ENCODE results near the gene PSME3.
"Not testable (repeated sequence)": the region's sequence is repeated elsewhere in the genome, so short reads cannot be mapped to it uniquely, and the experiment has no call there.

The PSME3 gene

DNA sequence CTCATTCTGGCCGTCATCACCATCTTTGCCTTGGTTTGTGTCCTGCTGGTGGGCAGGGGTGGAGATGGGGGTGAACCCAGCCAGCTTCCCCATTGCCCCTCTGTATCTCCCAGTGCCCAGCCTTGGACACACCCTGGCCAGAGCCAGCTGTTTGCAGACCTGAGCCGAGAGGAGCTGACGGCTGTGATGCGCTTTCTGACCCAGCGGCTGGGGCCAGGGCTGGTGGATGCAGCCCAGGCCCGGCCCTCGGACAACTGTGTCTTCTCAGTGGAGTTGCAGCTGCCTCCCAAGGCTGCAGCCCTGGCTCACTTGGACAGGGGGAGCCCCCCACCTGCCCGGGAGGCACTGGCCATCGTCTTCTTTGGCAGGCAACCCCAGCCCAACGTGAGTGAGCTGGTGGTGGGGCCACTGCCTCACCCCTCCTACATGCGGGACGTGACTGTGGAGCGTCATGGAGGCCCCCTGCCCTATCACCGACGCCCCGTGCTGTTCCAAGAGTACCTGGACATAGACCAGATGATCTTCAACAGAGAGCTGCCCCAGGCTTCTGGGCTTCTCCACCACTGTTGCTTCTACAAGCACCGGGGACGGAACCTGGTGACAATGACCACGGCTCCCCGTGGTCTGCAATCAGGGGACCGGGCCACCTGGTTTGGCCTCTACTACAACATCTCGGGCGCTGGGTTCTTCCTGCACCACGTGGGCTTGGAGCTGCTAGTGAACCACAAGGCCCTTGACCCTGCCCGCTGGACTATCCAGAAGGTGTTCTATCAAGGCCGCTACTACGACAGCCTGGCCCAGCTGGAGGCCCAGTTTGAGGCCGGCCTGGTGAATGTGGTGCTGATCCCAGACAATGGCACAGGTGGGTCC is 18.4 kb downstream of the PSME3 start:
- not testable (repeated sequence) for DNase-seq

DNA sequence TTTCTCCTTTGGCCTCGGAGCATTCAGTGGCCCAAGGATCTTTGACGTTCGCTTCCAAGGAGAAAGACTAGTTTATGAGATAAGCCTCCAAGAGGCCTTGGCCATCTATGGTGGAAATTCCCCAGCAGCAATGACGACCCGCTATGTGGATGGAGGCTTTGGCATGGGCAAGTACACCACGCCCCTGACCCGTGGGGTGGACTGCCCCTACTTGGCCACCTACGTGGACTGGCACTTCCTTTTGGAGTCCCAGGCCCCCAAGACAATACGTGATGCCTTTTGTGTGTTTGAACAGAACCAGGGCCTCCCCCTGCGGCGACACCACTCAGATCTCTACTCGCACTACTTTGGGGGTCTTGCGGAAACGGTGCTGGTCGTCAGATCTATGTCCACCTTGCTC is 19.2 kb downstream of the PSME3 start:
- DNase-seq: no peak

DNA sequence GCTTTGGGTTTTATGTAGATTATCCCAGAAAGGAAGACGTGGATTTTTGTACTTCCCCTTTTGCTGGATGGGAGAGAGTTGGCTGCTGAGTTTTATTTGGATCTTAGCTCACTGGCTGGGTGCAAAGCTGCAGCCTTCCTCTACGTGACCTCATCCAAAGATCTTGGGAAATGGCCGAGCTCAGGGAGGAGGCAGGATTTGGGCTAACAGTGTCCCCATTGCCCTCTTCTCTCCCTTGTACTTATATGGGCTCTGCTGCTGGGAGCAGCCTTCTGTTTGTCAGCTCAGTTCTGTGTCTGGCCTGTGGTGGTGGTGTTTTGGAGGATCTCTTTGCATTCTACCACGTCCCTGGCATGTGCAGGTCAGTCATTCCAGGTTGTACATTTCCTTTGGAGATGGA is 19.8 kb downstream of the PSME3 start:
- DNase-seq: no peak

DNA sequence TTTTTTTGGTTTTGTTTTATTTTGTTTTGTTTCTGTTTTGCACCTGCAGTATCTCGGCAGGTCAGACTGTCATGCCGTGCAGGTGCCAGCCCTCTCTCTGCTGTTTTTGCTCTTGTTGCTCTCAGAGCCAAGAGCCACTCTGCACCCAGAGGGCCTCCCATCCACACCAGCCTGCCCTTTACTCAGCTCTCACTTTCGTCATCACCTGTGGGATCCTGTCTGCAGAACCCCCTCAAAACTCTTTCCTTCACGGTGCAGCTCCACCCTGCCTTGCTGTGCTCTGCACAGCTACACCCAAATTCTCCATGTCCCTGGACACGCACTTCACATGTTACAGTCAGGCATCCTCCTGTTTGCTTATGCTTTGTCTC is 20.4 kb downstream of the PSME3 start:
- no peak for DNase-seq

DNA sequence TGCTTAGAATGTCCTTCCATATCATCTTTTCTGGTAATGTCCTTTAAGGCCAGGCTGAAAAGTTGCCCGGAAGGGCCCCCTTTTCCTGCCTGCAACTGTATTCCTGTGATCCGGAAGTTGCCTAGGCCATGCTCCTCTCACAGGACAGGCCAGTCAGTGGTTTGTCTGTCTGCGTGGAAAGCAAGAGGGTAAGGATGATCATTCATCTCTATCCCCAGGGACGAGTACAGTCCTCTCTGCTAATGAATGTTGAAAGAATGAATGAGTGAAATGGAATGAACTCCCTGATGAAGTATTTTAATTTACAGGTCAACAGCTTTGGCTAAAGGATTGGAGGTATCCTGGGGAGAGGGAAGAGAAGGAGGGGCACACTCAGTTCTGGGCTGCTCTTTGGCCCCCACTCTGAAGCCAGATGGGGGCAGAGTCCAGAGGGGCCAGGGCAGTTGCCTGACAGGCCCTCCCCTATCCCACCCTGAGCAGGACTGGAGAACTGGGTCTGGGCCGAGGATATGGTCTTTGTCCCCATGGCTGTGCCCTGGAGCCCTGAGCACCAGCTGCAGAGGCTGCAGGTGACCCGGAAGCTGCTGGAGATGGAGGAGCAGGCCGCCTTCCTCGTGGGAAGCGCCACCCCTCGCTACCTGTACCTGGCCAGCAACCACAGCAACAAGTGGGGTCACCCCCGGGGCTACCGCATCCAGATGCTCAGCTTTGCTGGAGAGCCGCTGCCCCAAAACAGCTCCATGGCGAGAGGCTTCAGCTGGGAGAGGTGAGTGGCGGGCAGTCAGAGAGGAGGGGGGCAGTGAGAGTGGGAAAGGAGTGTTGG is 21.0 kb downstream of the PSME3 start:
- DNase-seq: no peak

DNA sequence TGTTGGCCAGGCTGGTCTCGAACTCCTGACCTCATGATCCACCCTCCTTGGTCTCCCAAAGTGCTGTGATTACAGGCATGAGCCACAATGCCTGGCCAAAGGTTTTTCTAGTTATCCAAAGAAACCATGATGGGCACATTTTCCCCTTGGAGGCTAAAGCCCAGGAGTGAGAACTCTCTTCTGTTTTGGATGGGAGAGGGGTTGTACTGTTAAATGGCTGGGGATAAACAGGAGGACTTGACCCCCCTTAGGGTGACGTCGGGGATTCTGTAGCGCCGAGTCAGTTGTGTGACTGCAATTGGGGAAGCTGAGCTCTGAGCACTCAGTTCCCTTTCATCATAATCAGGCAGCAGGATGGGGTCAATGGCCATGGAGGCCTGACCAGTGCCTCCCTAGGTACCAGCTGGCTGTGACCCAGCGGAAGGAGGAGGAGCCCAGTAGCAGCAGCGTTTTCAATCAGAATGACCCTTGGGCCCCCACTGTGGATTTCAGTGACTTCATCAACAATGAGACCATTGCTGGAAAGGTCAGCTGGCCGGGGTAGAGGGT is 21.9 kb downstream of the PSME3 start:
- DNase-seq: no peak

DNA sequence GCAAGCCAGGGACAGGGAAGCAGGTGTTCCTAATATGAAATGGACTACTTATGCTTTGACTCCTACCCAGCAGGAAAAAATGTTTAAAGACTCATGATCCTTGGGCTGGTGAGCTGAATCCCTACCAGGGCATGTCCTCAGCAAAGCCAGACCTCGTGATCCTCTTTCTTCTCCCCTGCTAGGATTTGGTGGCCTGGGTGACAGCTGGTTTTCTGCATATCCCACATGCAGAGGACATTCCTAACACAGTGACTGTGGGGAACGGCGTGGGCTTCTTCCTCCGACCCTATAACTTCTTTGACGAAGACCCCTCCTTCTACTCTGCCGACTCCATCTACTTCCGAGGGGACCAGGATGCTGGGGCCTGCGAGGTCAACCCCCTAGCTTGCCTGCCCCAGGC is 22.9 kb downstream of the PSME3 start:
- DNase-seq: not testable (repeated sequence)

DNA sequence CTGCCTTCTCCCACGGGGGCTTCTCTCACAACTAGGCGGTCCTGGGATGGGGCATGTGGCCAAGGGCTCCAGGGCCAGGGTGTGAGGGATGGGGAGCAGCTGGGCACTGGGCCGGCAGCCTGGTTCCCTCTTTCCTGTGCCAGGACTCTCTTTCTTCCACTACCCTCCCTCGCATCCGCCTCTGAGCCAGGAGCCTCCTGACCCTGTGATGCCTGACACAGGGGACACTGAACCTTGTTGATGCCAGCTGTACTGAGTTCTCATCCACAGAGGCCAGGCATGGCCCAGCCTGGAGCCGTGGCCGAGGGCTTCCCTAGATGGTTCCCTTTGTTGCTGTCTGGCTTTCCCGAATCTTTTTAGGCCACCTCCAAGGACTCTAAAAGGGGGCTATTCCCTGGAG is 23.3 kb downstream of the PSME3 start:
- DNase-seq: not testable (repeated sequence)

DNA sequence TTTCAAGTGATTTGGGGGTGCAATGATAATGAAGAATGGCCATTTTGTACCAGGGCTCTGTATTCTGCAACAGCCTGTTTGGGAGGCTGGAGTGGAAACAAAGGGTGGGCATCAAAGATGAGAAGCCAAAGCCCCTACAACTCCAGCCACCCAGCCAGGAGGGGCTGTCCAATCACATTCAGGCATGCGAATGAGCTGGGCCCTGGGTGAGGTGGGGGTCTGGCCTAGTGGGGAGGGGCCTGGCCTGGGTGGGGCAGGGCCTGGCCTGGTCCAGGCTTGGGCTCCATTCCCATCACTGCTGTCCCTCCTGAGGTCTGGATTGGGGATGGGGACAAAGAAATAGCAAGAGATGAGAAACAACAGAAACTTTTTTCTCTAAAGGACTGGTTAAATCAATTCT is 24.2 kb downstream of the PSME3 start:
- no peak for DNase-seq

DNA sequence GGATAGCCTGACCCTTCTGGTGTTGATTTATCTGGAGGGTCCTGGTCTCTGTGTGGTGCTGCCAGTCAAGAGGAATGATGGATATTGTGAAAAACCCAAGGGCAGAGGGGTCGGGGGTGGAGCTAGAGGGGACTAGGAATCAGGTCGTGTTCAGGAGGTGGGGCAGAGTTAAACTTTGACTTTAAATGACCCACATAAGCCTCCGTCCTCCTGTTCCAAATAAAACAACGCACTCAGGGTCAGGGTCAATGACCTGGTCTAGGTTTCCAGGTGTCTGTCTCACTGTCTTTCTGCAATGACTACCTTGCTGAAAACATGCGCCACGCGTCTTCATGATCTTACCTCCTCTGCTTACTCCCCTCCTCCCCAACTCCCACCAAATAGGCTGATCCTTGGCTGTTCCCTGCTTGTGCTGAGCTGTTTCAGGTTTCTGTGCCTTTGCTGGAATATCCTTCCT is 32.5 kb downstream of the PSME3 start:
- no peak for DNase-seq

DNA sequence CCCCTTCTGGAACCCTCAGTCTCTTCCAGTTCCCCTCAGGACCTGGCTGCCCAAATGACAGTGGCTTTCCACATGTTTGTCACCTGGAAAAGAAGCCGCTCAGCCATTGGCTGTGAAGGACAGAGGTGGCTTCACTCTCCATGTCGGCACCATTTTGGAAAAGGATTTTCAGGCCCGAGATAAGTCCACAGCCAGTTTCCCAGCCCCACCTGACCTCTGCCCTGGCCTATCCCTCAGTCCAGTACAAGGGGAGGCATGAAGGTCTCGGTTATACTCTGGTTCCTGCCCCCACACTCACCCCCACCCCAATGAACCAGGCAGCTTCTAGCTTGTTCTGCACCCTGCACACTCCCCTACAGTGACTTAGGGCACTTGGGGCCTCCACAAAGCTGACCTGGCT is 33.0 kb downstream of the PSME3 start:
- no peak for DNase-seq

DNA sequence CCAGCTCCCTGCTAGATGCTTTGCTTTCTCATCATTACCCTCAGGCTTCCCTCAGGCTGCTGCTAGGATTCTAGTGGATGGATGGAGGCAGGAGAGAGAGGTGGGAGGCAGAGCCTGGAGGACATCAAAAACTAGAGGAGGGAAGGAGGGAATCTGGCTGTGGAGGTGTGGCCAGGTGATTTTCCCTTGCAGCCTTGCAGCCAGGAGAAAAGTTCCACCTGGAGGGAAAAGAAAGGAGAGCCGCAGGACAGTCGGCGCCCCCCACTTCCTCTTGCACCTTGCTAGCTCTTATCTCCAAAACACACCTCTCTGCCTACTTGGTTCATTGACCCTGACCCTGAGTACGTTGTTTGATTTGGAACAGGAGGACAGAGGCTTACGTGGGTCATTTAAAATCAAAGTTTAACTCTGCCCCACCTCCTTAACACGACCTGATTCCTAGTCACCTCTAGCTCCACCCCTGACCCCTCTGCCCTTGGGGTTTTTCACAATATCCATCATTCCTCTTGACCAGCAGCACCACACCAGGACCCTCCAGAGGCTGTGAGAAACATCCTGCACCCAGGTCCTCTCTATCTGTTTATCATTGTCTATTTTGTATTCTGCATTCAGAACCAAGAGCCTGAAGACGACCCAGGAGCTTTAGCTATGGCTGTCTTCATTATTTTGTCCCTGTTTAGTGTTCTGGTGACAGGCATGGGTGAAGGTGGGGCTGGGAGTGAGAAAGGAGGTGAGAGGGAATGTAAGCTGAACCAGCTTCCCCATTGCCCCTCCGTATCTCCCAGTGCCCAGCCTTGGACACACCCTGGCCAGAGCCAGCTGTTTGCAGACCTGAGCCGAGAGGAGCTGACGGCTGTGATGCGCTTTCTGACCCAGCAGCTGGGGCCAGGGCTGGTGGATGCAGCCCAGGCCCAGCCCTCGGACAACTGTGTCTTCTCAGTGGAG is 33.7 kb downstream of the PSME3 start:
- DNase-seq: no peak

DNA sequence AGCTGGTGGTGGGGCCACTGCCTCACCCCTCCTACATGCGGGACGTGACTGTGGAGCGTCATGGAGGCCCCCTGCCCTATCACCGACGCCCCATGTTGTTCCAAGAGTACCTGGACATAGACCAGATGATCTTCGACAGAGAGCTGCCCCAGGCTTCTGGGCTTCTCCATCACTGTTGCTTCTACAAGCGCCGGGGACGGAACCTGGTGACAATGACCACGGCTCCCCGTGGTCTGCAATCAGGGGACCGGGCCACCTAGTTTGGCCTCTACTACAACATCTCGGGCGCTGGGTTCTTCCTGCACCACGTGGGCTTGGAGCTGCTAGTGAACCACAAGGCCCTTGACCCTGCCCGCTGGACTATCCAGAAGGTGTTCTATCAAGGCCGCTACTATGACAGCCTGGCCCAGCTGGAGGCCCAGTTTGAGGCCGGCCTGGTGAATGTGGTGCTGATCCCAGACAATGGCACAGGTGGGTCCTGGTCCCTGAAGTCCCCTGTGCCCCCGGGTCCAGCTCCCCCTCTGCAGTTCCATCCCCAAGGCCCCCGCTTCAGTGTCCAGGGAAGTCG is 34.6 kb downstream of the PSME3 start:
- not testable (repeated sequence) for DNase-seq

DNA sequence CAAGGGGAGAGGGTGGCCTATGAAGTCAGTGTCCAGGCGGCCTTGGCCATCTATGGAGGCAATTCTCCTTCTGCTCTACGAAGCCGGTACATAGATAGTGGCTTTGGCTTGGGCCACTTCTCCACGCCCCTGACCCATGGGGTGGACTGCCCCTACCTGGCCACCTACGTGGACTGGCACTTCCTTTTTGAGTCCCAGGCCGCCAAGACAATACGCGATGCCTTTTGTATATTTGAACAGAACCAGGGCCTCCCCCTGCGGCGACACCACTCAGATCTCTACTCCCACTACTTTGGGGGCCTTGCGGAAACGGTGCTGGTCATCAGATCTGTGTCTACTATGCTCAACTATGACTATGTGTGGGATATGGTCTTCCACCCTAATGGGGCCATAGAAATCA is 35.1 kb downstream of the PSME3 start:
- no peak for DNase-seq

DNA sequence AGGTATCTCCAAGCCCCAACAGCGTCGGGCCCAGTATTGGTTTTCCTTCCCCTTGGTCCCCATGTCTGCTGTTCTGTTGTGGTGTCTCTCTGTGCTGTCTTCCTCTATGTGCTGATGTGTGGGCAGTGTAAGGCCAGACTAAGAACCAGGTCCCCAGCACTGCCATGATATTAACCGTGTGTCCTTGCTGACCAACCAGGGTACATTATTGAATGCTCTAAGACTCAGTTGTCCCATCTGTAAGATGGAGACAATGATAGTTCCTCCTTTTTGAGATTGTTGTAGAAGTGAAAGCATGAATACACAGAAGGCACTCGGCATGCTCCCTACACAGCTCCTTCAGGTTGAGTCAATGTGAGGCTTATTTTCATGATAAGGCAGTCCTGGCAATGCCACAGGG is 38.5 kb downstream of the PSME3 start:
- no peak for DNase-seq

DNA sequence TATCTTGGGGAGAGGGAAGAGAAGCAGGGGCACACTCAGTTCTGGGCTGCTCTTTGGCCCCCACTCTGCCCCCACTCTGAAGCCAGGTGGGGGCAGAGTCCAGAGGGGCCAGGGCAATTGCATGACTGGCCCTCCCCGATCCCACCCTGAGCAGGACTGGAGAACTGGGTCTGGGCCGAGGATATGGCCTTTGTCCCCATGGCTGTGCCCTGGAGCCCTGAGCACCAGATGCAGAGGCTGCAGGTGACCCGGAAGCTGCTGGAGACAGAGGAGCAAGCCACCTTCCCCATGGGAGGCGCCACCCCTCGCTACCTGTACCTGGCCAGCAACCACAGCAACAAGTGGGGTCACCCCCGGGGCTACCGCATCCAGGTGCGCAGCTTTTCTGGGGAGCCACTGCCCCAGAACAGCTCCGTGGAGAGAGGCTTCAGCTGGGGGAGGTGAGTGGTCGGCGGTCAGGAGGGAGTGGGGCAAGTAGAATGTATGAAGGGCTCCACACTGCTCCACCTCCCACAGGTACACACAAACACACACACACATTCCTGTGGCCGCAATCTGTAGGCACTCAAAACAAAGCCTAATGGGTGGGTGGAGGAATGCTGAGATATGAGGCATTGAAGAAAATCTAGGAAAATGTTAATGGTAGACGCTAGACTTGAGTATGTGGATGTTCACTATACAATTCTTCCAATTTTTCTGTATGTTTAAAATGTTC is 39.2 kb downstream of the PSME3 start:
- DNase-seq: no peak

DNA sequence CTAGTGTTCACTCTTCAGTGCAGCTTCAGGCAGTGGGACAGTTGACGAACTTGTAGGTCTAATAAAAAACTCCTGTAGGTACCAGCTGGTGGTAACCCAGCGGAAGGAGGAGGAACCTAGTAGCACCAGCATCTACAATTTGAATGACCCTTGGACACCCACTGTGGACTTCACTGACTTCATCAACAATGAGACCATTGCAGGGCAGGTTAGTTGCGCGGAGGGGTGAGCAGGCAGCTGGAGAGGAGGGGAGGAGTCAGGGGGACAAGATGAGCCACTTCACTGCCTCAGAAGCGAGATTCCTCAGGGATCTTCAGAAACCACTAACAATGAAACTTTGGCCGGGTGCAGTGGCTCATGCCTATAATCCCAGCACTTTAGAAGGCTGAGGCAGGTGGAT is 40.1 kb downstream of the PSME3 start:
- no peak for DNase-seq

DNA sequence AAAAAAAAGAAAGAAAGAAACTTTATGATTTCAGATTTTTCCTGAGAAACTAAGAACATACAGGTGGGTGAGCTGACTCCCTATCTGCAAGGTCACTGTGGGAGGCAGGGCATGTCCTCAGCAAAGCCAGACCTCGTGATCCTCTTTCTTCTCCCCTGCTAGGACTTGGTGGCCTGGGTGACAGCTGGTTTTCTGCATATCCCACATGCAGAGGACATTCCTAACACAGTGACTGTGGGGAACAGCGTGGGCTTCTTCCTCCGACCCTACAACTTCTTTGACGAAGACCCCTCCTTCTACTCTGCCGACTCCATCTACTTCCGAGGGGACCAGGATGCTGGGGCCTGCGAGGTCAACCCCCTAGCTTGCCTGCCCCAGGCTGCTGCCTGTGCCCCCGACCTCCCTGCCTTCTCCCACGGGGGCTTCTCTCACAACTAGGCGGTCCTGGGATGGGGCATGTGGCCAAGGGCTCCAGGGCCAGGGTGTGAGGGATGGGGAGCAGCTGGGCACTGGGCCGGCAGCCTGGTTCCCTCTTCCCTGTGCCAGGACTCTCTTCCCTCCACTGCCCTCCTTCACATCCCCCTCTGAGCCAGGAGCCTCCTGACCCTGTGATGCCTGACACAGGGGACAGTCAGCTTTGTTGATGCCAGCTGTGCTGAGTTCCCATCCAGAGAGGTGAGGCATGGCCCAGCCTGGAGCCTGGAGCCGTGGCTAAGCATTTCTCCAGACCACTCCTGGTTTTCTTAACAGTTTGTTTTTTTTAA is 40.9 kb downstream of the PSME3 start:
- DNase-seq: not testable (repeated sequence)

DNA sequence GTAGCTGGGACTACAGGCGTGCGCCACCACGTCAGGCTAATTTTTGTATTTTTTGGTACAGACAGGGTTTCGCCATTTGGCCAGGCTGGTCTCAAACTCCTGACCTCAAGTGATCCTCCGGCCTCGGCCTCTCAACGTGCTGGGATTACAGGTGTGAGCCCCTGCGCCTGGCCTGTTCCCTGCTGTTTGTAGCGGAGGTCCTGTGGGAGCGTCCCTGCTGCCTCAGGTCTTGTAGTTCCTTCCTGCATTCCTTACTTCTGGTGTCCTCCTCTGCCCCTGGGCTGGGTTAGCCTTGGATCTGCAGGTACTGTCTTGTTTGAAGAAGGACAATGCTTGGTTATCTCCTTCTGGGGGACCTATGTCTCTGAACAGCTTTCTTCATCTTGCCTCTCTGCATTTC is 43.8 kb downstream of the PSME3 start:
- no peak for DNase-seq

DNA sequence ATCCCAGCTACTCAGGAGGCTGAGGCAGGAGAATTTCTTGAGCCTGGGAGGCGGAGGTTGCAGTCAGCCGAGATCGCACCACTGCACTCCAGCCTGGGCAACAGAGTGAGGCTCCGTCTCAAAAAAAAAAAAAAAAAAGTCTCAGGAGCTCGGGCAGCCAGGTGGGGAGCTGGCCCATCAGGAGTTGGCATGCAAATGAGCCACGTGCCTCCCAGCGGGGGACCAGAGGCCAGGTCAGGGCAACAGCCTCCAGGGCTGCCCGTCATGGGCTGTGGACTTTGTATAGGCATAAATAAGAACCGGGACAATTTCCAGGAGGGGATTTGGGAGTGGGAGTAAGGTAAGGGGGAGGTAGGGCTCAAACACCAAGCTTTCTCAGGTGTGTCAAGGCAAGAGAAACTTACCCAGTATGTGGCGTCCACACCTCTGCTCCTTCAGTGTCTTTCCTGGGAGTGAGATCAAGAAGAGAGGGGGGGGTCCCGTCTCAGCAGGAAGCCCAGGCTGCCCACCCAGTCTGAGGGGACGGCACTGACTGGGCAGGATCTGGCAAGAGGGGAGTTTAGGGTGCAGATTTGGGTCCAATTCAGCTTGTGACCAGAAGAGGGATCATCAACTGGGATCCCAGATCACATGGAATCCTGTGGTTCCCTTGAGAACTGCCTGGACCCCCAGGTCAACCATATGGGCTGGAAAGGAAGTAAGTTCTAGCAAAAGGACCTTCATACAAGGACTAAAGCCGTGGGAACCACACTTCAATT is 45.1 kb downstream of the PSME3 start:
- no peak for DNase-seq
